Measurements from ENCODE around the gene PDIA5. TPM values are rescaled to one million over a fixed set of nuclear protein-coding genes. Genes with fewer than 3 reads are reported as not detected.

Gene PDIA5
- total RNA-seq, 1 donor from 2014 or later: 128 TPM

GRCh38 chr3:123076112-123076495 is 9.3 kb downstream of the PDIA5 start:
- no peak for TF ChIP-seq CTCF (IDR thresholded peaks at IDR 0.05)
- no peak for DNase-seq (ENCODE audit: low spot score)
- Mint-ChIP-seq H3K4me3 (ENCODE audit: unreplicated experiment) (no peak overlapping the region), H3K27me3 (ENCODE audit: low read depth) (no peaks in the 10 kb centered on the region), H3K36me3 (ENCODE audit: low read depth) (peaks cover 2% of the 10 kb centered on the region), H3K27ac (ENCODE audit: unreplicated experiment) (peak overlapping the region; percentile 30), H3K9me3 (ENCODE audit: low read depth) (no peaks in the 10 kb centered on the region), H3K4me1 (ENCODE audit: low read depth) (peaks cover 93% of the 10 kb centered on the region)

- peaks cover 2% of the 10 kb centered on the region for H3K36me3 Mint-ChIP-seq (ENCODE audit: low read depth)
- peaks cover 93% of the 10 kb centered on the region for H3K4me1 Mint-ChIP-seq (ENCODE audit: low read depth)
- no peak overlapping the region for H3K4me3 Mint-ChIP-seq (ENCODE audit: unreplicated experiment)
- no peak for TF ChIP-seq CTCF (IDR thresholded peaks at IDR 0.05)
- no peaks in the 10 kb centered on the region for H3K9me3 Mint-ChIP-seq (ENCODE audit: low read depth)
- no peaks in the 10 kb centered on the region for H3K27me3 Mint-ChIP-seq (ENCODE audit: low read depth)
- no peak for DNase-seq (ENCODE audit: low spot score)
- H3K27ac Mint-ChIP-seq (ENCODE audit: unreplicated experiment): peak overlapping the region; percentile 70
Observed at GRCh38 chr3:123076496-123077418, 9.9 kb downstream of the PDIA5 start.

- DNase-seq (ENCODE audit: low spot score): no peak
- H3K9me3 Mint-ChIP-seq (ENCODE audit: low read depth): no peaks in the 10 kb centered on the region
- peak overlapping the region; percentile 55 for H3K27ac Mint-ChIP-seq (ENCODE audit: unreplicated experiment)
- no peak overlapping the region for H3K4me3 Mint-ChIP-seq (ENCODE audit: unreplicated experiment)
- H3K36me3 Mint-ChIP-seq (ENCODE audit: low read depth): peaks cover 2% of the 10 kb centered on the region
- no peak for TF ChIP-seq CTCF (IDR thresholded peaks at IDR 0.05)
- peaks cover 93% of the 10 kb centered on the region for H3K4me1 Mint-ChIP-seq (ENCODE audit: low read depth)
- no peaks in the 10 kb centered on the region for H3K27me3 Mint-ChIP-seq (ENCODE audit: low read depth)
Observed at GRCh38 chr3:123078101-123078500, 11.3 kb downstream of the PDIA5 start.

GRCh38 chr3:123080864-123081562 is 14.2 kb downstream of the PDIA5 start:
- H3K4me1 Mint-ChIP-seq (ENCODE audit: low read depth): peaks cover 96% of the 10 kb centered on the region
- no peak overlapping the region for H3K4me3 Mint-ChIP-seq (ENCODE audit: unreplicated experiment)
- TF ChIP-seq CTCF (IDR thresholded peaks at IDR 0.05): no peak
- peaks cover 2% of the 10 kb centered on the region for H3K36me3 Mint-ChIP-seq (ENCODE audit: low read depth)
- no peaks in the 10 kb centered on the region for H3K27me3 Mint-ChIP-seq (ENCODE audit: low read depth)
- no peaks in the 10 kb centered on the region for H3K9me3 Mint-ChIP-seq (ENCODE audit: low read depth)
- H3K27ac Mint-ChIP-seq (ENCODE audit: unreplicated experiment): peak overlapping the region; percentile 20
- no peak for DNase-seq (ENCODE audit: low spot score)

GRCh38 chr3:123081718-123082369 is 15.0 kb downstream of the PDIA5 start:
- peak overlapping the region; percentile 11 for H3K4me3 Mint-ChIP-seq (ENCODE audit: unreplicated experiment)
- peaks cover 96% of the 10 kb centered on the region for H3K4me1 Mint-ChIP-seq (ENCODE audit: low read depth)
- H3K9me3 Mint-ChIP-seq (ENCODE audit: low read depth): no peaks in the 10 kb centered on the region
- TF ChIP-seq CTCF (IDR thresholded peaks at IDR 0.05): no peak
- peaks cover 2% of the 10 kb centered on the region for H3K36me3 Mint-ChIP-seq (ENCODE audit: low read depth)
- H3K27ac Mint-ChIP-seq (ENCODE audit: unreplicated experiment): peak overlapping the region; percentile 81
- no peaks in the 10 kb centered on the region for H3K27me3 Mint-ChIP-seq (ENCODE audit: low read depth)
- DNase-seq (ENCODE audit: low spot score): no peak

All from chondrocyte (in vitro differentiated cells).